ENCODE measurements around the gene GSTM4.

Gene GSTM4

DNA sequence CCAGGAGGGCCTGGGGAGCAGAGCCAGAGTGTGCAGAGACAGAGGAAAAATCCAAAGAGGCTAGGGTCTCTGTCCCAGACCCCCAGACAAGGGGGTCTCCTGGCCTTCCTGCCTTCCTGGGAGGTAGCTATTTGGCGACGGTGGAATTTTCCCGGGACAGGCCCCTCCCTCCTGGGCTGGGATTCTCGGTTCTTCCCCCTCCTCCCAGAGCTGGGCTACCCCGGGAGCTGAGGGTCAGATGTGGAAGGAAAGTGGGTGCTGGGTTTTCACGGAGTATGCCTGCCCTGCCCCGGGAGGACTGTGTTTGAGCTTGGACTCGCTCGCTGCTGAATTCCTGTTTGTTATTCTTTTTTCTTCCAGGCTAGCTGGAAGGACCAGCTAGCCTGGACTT is 35.5 kb upstream of the GSTM4 start:
- H3K9me3 ChIP-seq, result no peaks in the 10 kb centered on the region
- H3K36me3 ChIP-seq, result peaks cover 7% of the 10 kb centered on the region; the same call in 1 of the 2 replicates
- no peaks in the 10 kb centered on the region for H3K27me3 ChIP-seq
- TF ChIP-seq, protein P1, sequence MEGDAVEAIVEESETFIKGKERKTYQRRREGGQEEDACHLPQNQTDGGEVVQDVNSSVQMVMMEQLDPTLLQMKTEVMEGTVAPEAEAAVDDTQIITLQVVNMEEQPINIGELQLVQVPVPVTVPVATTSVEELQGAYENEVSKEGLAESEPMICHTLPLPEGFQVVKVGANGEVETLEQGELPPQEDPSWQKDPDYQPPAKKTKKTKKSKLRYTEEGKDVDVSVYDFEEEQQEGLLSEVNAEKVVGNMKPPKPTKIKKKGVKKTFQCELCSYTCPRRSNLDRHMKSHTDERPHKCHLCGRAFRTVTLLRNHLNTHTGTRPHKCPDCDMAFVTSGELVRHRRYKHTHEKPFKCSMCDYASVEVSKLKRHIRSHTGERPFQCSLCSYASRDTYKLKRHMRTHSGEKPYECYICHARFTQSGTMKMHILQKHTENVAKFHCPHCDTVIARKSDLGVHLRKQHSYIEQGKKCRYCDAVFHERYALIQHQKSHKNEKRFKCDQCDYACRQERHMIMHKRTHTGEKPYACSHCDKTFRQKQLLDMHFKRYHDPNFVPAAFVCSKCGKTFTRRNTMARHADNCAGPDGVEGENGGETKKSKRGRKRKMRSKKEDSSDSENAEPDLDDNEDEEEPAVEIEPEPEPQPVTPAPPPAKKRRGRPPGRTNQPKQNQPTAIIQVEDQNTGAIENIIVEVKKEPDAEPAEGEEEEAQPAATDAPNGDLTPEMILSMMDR (IDR thresholded peaks at IDR 0.05; ENCODE audit: low read depth, low read length), result no peak
- DNase-seq, result peak; percentile 36
- peak overlapping the region; percentile 98 for H3K4me3 ChIP-seq (ENCODE audit: low read depth, low read length)
- peaks cover 60% of the 10 kb centered on the region for H3K4me1 ChIP-seq

DNA sequence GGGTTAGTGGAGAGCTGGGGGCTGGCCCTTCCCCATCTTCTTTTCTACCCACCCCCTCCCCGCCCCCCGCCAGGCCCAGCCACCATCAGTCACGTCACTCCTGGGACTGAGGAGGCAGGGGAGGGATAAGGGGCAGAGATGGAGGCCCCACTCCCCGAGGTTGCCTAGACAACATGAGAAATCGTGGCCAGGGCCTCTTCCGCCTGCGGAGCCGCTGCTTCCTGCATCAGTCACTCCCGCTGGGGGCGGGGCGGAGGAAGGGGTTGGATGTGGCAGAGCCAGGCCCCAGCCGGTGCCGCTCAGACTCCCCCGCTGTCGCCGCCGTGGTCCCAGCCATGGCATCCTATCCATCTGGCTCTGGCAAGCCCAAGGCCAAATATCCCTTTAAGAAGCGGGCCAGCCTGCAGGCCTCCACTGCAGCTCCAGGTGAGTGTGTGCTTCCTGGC is 35.0 kb upstream of the GSTM4 start:
- peak overlapping the region; percentile 98 for H3K4me3 ChIP-seq (ENCODE audit: low read depth, low read length)
- peak; percentile 99 for DNase-seq
- H3K4me1 ChIP-seq, result peaks cover 62% of the 10 kb centered on the region

DNA sequence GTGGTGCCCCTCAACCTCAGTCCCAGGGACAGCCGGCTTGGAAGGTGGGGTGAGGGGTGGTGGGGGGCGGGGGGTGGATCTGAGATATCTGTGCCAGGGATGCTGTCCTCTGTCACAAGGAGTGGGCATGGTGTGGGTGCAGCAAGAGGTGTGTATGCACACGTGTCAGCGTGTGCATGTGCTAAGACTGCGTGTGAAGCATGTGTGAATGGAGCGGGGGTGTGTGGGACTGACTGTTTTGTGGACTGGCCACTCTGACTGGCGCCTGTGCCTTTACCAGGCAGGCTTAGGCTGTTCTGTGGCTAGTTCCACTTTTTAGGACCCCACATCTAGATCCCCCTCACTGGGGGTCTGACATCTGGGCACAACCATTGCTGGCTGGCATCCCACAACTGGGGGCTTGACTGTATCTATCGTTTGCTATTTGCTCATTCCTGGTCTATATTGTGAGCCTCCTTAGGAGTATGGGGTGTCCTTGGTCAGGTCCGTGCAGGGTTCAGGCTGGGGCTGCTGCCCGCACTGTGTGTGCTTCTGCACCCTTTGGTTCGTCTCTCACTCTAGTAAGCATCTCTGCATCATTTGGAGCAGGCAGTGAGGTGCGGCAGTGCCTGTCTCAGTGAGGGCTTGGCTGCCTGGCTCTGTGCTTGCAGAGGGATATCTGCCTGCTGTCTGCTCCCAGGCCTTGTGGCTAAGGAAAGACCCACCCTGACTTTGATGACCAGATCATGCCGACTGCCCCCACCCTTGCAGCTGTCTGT is 34.3 kb upstream of the GSTM4 start:
- DNase-seq, result no peak
- H3K27me3 ChIP-seq, result no peaks in the 10 kb centered on the region
- H3K4me1 ChIP-seq, result peaks cover 62% of the 10 kb centered on the region
- H3K36me3 ChIP-seq, result peaks cover 19% of the 10 kb centered on the region
- TF ChIP-seq, protein P1 (IDR thresholded peaks at IDR 0.05; ENCODE audit: low read depth, low read length), result no peak
- H3K4me3 ChIP-seq (ENCODE audit: low read depth, low read length), result peak overlapping the region; percentile 98
- H3K9me3 ChIP-seq, result no peaks in the 10 kb centered on the region

More for the DNA sequence above, 35.0 kb upstream of the GSTM4 start:
- H3K9me3 ChIP-seq, result no peaks in the 10 kb centered on the region
- TF ChIP-seq, protein P1 (IDR thresholded peaks at IDR 0.05; ENCODE audit: low read depth, low read length), result no peak
- H3K27me3 ChIP-seq, result no peaks in the 10 kb centered on the region
- peaks cover 12% of the 10 kb centered on the region; the same call in 1 of the 2 replicates for H3K36me3 ChIP-seq

DNA sequence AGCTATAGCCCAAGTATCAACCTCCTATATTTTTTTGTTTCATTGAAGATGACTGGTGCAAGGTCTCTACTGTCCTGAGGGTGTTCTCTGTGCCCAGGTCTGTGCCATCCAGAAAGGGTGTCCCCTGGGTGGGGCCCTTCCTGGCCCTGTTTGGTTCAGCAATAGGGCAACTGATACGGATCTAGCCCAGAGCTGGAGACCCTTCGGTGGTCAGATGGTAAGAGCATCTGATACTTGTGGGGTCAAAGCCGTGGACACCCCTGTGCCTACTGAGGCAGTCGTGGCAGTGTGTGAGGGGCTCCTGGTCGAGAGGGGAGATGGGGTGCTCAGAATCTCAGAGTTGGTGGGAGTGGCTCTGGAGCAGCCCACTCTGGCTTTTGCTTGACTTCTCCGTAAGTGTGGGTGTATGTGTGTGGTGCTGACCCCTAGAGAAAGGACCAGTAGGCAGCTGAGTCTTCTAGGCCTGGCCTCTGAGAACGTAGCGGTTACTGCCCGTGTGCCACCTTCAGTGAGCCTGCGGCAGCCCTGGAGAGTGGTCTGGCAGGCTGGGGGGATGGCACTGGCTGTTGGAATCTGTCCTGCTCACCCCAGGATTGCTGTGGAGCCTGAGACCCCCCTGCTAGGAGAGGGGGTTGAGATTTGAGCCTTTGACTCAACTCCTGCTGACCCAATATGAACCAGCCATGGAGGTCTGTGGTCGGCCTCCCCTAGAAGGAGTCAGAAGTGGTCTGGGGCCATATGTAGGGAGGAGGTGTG is 33.6 kb upstream of the GSTM4 start:
- H3K4me3 ChIP-seq (ENCODE audit: low read depth, low read length), result peak overlapping the region; percentile 98
- no peaks in the 10 kb centered on the region for H3K27me3 ChIP-seq
- H3K4me1 ChIP-seq, result peaks cover 55% of the 10 kb centered on the region
- no peaks in the 10 kb centered on the region for H3K9me3 ChIP-seq
- TF ChIP-seq, protein P1 (IDR thresholded peaks at IDR 0.05; ENCODE audit: low read depth, low read length), result no peak
- DNase-seq, result no peak
- H3K36me3 ChIP-seq, result peaks cover 26% of the 10 kb centered on the region

DNA sequence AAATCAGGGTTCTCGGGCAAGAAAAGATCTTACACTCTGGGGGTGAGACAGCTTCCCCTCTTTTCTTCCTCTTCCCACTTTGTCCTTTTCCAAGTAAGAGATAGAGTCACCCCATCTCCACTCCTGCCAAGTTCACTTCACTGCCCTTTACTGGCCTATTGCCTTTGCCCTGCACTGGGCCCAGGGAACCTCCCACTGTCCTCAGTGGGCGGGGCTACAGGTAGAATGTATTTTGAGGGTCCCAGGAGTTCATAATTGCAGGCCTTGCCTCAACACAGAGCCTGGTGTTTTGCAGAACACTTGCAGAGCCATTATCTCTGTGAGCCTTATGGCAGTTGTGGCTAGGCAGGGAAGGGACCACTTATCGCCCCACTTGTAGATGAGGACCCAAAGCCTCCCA is 33.0 kb upstream of the GSTM4 start:
- no peak for DNase-seq
- no peaks in the 10 kb centered on the region for H3K27me3 ChIP-seq
- TF ChIP-seq, protein P1 (IDR thresholded peaks at IDR 0.05; ENCODE audit: low read depth, low read length), result no peak
- H3K4me3 ChIP-seq (ENCODE audit: low read depth, low read length), result no peak overlapping the region
- H3K36me3 ChIP-seq, result peaks cover 32% of the 10 kb centered on the region
- no peaks in the 10 kb centered on the region for H3K9me3 ChIP-seq
- H3K4me1 ChIP-seq, result peaks cover 49% of the 10 kb centered on the region
